K562 (cell line): Measurements from ENCODE around the gene GEMIN7. TPM values are rescaled to one million over a fixed set of nuclear protein-coding genes. Genes with fewer than 3 reads are reported as not detected.

Experiments used
- CBFA2T3 ChIP-seq: fragments of 450-650 bp; IDR thresholded peaks from 2 replicates; pipeline ENCODE4 v1.6.1; 2017
- DPF2 ChIP-seq: fragments of 450-650 bp; IDR thresholded peaks from 2 replicates; pipeline ENCODE4 v1.6.1; 2016
- ELF4 ChIP-seq: fragments of 450-650 bp; formaldehyde crosslinking; IDR thresholded peaks from 2 replicates; pipeline ENCODE4 v1.4.0; 2022; ENCODE audit warnings: missing genetic modification characterization
- GMEB1 ChIP-seq: fragments of 250-450 bp; sonication (Bioruptor Pico); IDR thresholded peaks from 2 replicates; pipeline ENCODE4 v1.4.0; 2020; ENCODE audit warnings: mild to moderate bottlenecking
- HBP1 ChIP-seq: fragments of 450-650 bp; formaldehyde crosslinking; IDR thresholded peaks from 2 replicates; pipeline ENCODE4 v1.4.0; 2022; ENCODE audit warnings: missing genetic modification characterization
- NFE2 ChIP-seq: IDR thresholded peaks from 2 replicates; pipeline ENCODE4 v1.6.1; 2014; ENCODE audit warnings: antibody characterized with exemption, low read depth
- TBP ChIP-seq: optimal IDR thresholded peaks from 2 replicates; pipeline ENCODE3; 2011; ENCODE audit warnings: low read depth, low read length, improper control_type of control experiment
- ZBTB26 ChIP-seq: fragments of 450-650 bp; formaldehyde crosslinking; IDR thresholded peaks from 2 replicates; pipeline ENCODE4 v1.4.0; 2022; ENCODE audit warnings: missing genetic modification characterization
- ZBTB9 ChIP-seq: fragments of 450-650 bp; formaldehyde crosslinking; IDR thresholded peaks from 2 replicates; pipeline ENCODE4 v1.4.0; 2020; ENCODE audit warnings: mild to moderate bottlenecking, moderate library complexity
- ZNF12 ChIP-seq: sonication (generic); formaldehyde crosslinking; IDR thresholded peaks from 2 replicates; pipeline ENCODE4 v1.4.0; 2020; ENCODE audit warnings: mild to moderate bottlenecking, missing genetic modification reagents
- polyA plus RNA-seq, 8 experiments: library from polyadenylated mRNA; depleted of rRNA in 4 of 8; stranded (reverse) in 5 of 8; unstranded in 3 of 8; fragments of >200 nt; fragmentation: Nextera tagmentation in 2 of 8; fragmentation: Illumina TruSeq in 1 of 8; extraction: Ambion mirVana in 2 of 8; extraction: Trizol in 1 of 8; gene quantifications; 2 replicates each; pipeline versions ENCODE4 v1.2.1 to v1.2.3, GENCODE V29; 2011 to 2014; ENCODE audit warnings: inconsistent platforms in 1 of 8, missing spikeins in 1 of 8
- total RNA-seq, 7 experiments: library from RNA; depleted of rRNA in 6 of 7; stranded (reverse); fragments of >200 nt in 6 of 7; fragmentation: Illumina TruSeq in 2 of 7; extraction: Trizol in 2 of 7; gene quantifications; 2 replicates each; pipeline versions ENCODE4 v1.2.1 to v1.2.3, GENCODE V29; 2011 to 2021; ENCODE audit warnings: low replicate concordance in 1 of 7

GEMIN7 gene
- total and polyA plus RNA-seq, 9 of the 15 experiments (the other 6 are each of a cell fraction or from before 2014, with no cell fraction given), result 23.1 to 124 (median 54.9) TPM

GRCh38 chr19:45058622-45059159 lies 20.4 kb upstream of the GEMIN7 start (continued):
- TF ChIP-seq ELF4 (CRISPR knock-in tag) (0 out of 2 replicates have a peak, but pooled peaks have one; percentile 50), GMEB1 (no peak), ZNF12 (CRISPR knock-in tag) (no peak), CBFA2T3 (peak; percentile 43), DPF2 (0 out of 2 replicates have a peak, but pooled peaks have one; percentile 40), NFE2 (no peak), HBP1 (peak; percentile 40; the same call in 1 of the 2 replicates), TBP (peak; percentile 41), ZBTB26 (CRISPR knock-in tag) (peak; percentile 81), ZBTB9 (no peak)
